DMS114 treated with DMSO at 0.1 percent for 48 hours (cell line): ENCODE results near the gene C19orf73.
"Not testable (repeated sequence)": the region's sequence is repeated elsewhere in the genome, so short reads cannot be mapped to it uniquely, and the experiment has no call there.

Source experiments
- DNase-seq: peaks from one replicate; lab custom pipeline; 2025; ENCODE audit not compliant: unreplicated experiment; lab: John Stamatoyannopoulos, UW

The C19orf73 gene

GRCh38 chr19:49148784-49149651 is 30.1 kb upstream of the C19orf73 start:
- peak; percentile 79 for DNase-seq

DNA sequence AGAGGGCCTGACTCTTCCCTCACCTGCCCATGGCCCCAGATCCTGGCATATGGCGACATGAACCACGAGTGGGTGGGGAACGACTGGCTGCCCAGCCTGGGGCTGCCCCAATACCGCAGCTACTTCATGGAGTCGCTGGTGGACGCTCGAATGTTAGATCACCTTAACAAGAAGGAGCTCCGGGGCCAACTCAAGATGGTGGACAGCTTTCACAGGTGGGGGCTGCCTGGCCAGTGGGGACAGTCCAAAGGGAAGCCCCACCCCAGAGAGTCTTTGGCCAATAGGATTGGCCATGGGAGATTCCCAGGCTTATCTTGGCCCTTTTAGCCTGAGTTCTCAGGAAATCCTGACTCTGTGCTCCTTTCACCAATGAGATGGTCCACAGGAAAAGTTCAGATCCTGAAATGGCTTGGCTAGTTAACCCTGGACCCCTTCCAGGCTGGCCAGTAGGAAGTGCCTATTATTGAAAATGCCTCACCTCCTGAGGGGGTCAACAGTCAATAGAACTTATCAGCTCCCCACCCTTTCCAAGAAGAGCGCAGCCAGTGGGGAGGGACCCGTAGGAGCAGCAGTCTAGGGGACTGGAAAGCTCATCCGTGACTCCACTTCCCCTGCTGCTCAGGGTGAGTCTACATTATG is 29.2 kb upstream of the C19orf73 start:
- DNase-seq, result no peak

DNA sequence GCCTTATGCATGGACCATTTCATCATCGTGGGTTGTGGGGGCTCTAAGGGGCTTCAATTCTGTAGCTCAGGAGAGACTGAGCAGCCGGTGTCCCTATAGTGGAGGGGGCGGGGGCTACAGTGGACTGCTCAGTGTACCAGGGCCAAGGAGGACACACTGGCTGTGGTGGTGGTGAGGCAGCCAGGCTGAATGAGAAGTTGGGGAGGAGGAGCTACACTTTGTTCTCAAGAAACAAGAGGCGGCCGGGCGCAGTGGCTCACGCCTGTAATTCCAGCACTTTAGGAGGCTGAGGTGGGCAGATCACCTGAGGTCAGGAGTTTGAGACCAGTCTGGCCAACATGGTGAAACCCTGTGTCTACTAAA is 27.4 kb upstream of the C19orf73 start:
- DNase-seq, result not testable (repeated sequence)

DNA sequence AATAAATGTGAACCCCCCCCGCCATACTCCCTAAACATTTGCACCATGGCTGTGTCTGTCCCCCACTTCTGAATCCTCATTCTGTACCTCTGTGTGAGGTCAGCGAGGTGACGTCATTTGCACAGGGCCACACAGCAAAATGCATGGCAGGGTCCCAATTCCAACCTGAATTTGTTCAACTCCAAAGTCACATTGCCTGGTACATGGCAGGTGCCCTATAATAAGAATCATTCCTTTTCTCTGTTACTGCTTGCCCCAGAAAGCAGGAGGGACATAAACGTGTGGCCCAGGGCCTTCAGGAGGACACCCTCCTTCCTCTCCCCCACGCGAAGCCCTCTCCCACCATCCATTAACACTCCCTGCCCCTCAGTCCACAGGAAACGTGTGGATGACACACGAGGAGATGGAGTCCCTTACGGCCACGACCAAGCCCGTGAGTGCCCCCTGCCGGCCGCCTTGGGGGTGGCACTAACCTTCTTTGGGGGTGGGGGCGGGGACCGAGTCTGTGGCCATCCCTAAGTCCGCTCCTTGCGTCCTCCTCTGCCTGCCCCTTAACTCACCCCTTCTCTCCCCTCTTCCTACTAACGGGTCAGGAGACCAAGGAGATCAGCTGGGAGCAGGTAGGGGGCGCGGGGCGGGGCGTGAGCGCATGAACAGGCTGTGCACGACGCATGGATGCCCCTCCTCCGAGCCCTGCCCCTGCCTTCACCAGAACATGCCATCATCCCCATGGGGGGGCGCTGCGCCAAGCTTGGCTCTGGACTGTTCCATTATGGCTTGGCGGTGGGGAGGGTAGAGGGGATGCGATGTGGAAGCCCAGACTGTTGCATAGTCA is 26.8 kb upstream of the C19orf73 start:
- DNase-seq, result no peak

GRCh38 chr19:49142866-49143335 is 24.0 kb upstream of the C19orf73 start:
- no peak for DNase-seq

DNA sequence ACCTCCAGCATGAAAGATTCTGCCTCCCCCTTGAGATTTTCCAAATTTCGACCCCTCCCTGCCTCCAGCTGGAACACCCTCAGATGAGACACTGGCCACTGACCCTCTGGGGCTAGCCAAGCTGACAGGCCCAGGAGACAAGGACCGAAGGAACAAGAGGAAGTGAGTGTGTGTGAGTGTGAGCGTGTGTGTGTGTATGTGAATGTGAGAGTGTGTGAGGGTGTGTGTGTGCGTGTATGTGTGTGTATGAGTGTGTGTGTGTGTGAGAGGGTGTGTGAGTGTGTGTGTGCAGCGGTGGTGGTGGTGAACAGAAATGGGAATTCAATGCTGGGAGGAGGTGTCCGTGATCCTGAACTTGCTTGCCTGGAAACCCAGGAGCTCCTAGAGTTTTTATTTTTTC is 22.4 kb upstream of the C19orf73 start:
- DNase-seq, result no peak

- no peak for DNase-seq
These were observed 22.0 kb upstream of the C19orf73 start for GRCh38 chr19:49140951-49141350.

- DNase-seq, result no peak
These were observed 17.8 kb upstream of the C19orf73 start for GRCh38 chr19:49136771-49137171.

DNA sequence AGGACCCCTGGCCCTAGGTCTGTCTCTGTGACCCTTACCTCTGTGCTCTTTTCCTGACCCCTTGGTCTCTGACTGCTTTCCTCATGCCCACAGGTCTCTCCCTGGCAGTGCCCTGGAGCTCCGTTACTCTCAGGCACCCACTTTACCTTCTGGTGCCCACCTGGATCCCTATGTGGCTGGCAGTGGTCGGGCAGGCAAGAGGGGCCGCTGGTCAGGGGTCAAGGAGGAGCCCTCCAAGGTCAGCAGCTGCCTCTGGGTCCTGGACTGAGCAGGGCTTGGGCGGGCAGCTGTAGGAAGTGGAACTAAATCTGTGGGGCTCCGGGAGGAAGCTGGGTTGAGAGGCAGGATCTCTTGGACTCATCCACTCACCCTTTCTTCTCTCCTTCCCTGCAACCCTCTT is 16.7 kb upstream of the C19orf73 start:
- DNase-seq, result no peak

- DNase-seq, result no peak
These were observed 14.9 kb upstream of the C19orf73 start for GRCh38 chr19:49133621-49134454.

DNA sequence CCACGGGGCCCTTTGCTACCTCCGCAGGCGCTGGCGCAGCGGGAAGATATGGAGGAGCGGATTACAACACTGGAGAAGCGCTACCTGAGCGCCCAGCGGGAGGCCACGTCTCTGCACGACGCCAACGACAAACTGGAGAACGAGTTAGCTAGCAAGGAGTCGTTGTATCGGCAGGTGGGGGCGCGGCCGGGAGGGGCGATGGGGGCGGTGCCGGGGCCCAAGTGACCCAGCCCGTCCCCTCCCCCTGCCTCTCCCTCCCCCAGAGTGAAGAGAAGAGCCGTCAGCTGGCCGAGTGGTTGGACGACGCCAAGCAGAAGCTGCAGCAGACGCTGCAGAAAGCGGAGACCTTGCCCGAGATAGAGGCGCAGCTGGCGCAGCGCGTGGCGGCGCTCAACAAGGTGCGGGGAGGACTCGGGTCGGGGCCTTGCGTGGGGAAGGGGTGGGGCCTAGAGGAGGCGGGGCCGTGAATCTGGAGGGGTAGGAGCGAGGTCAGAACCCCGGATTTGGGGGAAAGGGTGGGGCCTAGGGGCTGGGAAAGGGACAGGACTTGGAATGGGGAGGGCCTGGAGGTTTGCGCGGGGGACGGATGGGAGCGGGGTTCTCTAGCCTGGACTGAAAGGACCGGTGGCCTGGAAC is 14.1 kb upstream of the C19orf73 start:
- no peak for DNase-seq

DNA sequence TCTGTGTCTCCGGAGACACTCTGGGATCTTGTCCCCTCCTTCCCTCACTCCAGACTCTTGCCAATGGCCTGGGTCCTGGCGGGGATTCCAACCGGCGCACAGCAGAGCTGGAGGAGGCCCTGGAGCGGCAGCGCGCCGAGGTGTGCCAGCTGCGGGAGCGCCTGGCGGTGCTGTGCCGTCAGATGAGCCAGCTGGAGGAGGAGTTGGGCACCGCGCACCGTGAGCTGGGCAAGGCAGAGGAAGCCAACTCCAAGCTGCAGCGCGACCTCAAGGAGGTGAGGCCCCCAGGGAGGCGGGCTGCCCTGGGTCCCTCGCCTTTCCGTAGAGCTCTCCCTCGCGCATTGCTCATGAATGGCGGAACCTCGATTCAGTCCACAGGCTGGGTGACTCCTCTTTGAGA is 11.4 kb upstream of the C19orf73 start:
- no peak for DNase-seq

DNA sequence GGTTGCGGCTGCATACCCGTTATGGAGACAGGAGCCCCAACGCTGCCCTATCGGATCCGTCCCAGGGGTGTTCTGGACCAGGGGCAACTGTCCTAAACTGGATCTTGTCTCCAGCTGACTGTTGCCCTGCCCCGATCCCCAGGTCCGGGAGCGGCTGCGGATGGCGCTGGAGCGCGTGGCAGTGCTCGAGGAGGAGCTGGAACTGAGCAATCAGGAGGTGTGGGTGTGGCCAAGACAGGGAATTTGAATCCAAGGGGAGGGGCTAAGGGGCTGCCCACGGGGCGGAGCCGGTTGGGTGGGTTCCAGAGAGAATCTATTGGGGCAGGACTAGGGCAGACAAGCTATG is 10.3 kb upstream of the C19orf73 start:
- DNase-seq, result no peak

DNA sequence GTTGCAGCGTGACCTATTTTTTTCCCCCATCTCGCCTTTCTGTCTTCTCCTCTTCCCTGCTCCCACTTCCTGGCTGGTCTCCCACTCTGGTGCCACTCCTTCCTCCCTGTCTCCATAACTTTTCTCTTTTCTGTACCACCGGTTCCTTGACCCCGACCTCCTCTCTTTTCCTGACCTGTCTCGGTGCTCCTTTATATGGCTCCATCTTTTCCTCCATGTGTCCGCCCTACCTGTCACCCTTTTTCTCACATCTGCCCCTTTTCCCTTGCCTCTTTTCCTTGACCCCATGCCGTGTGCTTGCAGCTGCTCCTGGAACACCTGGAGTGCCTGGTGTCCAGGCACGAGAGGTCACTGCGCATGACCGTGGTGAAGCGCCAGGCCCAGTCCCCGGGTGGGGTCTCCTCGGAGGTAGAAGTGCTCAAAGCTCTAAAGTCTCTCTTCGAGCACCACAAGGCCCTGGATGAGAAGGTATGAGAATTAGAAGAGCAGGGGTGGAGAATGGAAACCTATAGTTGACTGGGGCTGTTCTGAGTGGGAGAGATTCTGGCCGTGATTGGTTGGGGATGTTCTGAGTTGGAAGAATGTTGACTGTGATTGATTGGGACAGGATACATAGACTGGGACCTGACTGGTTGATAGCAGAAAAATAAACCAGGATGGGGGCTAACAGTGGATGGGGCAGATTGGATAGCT is 9.7 kb upstream of the C19orf73 start:
- DNase-seq, result no peak

GRCh38 chr19:49127674-49128544 is 9.0 kb upstream of the C19orf73 start:
- DNase-seq, result peak; percentile 77

GRCh38 chr19:49127225-49127624 is 8.3 kb upstream of the C19orf73 start:
- not testable (repeated sequence) for DNase-seq

DNA sequence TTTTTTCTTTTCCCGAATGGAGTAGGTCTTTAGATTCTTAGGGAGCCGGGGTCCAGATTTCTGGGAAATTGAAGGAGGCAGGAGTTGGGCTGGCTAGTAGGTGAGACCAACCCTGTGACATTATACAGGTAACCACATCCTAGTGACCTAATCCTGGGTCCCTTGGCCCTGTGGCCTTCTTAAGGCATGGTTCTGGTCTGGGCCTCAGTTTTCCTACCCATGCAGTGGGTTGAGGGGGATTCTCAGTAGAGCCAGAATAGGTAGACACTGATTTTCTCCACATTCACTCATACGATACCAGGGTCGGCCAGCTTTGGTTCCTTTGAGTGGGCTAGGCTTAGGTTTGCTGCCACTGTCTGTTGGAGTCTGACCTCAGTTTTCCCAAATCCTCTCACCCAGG is 7.6 kb upstream of the C19orf73 start:
- no peak for DNase-seq

DNA sequence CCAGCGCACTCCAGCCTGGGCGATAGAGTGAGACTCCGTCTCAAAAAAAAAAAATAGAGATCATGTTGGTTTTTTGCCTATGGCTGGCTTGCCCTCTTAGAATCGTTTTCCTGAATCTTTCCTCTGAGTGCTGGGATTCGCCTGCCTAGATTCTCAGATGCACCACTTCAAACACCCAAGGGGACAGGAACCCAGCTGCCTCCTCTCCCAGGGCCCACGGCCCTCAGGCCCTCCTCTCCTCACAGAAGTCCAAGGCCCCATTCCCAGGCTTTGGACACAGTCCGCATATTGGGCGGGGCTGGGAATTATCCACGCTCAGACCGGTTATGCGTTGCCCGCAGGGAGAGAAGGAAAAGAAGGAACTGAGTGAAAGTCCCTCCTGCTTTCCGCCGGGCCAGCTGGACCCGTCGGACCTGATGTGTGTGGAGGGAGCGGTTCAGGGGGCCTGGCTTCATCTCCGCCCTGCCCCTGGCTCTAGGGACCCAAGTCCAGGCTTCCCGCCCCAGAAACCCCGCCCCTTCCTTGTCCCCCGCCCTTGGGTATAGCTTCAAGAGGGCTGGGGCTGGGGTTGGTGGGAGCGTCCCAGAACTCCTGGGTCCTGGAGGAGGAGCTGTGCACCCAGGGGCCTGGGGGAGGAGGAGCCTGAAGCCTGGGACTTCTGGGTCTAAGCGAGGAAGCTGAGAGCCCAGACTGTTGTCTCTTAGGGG is 6.2 kb upstream of the C19orf73 start:
- no peak for DNase-seq
